ENCODE measurements around the gene CPPED1.

DNA sequence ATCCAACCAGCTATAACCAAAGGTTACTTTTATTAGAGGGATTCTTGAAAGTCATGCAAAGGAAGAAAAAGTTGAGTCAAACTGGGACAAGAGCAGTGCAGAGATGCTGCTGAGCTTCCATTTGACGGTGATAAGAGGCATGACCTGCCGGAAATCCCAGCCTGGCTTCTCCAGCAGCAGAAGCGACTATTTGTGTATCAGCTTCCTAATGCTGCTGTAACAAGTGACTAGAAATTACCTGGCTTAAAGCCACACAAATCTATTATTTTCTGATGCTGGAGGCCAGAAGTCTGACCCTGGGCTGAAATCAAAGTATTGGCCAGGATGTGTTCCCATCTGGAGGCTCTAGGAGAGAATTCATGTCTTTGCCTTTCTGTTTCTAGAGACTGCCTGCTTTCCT lies 41.6 kb upstream of the CPPED1 start:
- TF ChIP-seq, protein P1, sequence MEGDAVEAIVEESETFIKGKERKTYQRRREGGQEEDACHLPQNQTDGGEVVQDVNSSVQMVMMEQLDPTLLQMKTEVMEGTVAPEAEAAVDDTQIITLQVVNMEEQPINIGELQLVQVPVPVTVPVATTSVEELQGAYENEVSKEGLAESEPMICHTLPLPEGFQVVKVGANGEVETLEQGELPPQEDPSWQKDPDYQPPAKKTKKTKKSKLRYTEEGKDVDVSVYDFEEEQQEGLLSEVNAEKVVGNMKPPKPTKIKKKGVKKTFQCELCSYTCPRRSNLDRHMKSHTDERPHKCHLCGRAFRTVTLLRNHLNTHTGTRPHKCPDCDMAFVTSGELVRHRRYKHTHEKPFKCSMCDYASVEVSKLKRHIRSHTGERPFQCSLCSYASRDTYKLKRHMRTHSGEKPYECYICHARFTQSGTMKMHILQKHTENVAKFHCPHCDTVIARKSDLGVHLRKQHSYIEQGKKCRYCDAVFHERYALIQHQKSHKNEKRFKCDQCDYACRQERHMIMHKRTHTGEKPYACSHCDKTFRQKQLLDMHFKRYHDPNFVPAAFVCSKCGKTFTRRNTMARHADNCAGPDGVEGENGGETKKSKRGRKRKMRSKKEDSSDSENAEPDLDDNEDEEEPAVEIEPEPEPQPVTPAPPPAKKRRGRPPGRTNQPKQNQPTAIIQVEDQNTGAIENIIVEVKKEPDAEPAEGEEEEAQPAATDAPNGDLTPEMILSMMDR (IDR thresholded peaks at IDR 0.05; ENCODE audit: low read depth, low read length), result no peak
- TF ChIP-seq POLR2A (IDR thresholded peaks at IDR 0.05; ENCODE audit: extremely low read depth, insufficient read length) (no peak), MYC (IDR thresholded peaks at IDR 0.05; ENCODE audit: low read depth, low read length) (no peak)
- TF ChIP-seq, protein P2, sequence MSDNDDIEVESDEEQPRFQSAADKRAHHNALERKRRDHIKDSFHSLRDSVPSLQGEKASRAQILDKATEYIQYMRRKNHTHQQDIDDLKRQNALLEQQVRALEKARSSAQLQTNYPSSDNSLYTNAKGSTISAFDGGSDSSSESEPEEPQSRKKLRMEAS (IDR thresholded peaks at IDR 0.05; ENCODE audit: low read depth, low read length), result no peak
